HCT116 (cell line): Measurements from ENCODE around the gene PEBP1. TPM values are rescaled to one million over a fixed set of nuclear protein-coding genes. Genes with fewer than 3 reads are reported as not detected.
A peak's percentile ranks its signal among the peaks of the same experiment; 100 is the strongest.

Source experiments
- ATAC-seq: fragments of 200-7000 bp; cut with Tn5 transposase; 2 replicates; pipeline ENCODE4 v1.9.1; 2020; ENCODE audit warnings: mild to moderate bottlenecking, moderate library complexity
- BruUV-seq: library from RNA; stranded (reverse); fragments of 400-500 nt; replicated peaks from 2 replicates; lab custom pipeline; 2021; lab: Mats Ljungman, UMichigan
- CTCF ChIA-PET: fragments of 300-600 bp; sonication (Branson Sonifier 250); formaldehyde crosslinking; loops from one replicate; lab custom pipeline; 2021; ENCODE audit warnings: antibody characterized with exemption; lab: Charles Lee
- POLR2A ChIA-PET: fragments of 300-600, 350-600 bp; sonication (Branson Sonifier 250); formaldehyde crosslinking; loops from one replicate; lab custom pipeline; 2021; ENCODE audit warnings: antibody characterized with exemption; lab: Charles Lee
- RAD21 ChIA-PET, 2 experiments: fragments of 300-600 bp; sonication (Branson Sonifier 250); formaldehyde crosslinking; loops; one replicate each; lab custom pipeline; 2023; ENCODE audit warnings: low total read pairs in 2 of 2; ENCODE audit not compliant: uncharacterized antibody in 2 of 2, unreplicated experiment in 2 of 2, low non-redundant PET in 1 of 2; lab: Charles Lee
- DNase-seq: peaks from one replicate; pipeline ENCODE4 v3.0.0-alpha.2; 2010; ENCODE audit warnings: low read depth, low spot score
- H2AFZ ChIP-seq: fragments of 200-600 bp; shearing (Covaris generic), sonication (generic); 2 replicates; pipeline ENCODE4 v1.6.1; 2017; ENCODE audit warnings: low read depth, mixed run types, mixed read lengths, antibody characterized with exemption, low read length; ENCODE audit not compliant: poor library complexity, severe bottlenecking
- H3K27ac ChIP-seq: 2 replicates; pipeline ENCODE4 v1.5.1; 2012; ENCODE audit warnings: low read depth, low read length
- H3K27me3 ChIP-seq: fragments of 200-600 bp; sonication (generic); 2 replicates; pipeline ENCODE4 v1.6.1; 2016; ENCODE audit warnings: mixed run types, low read length, mixed read lengths; ENCODE audit not compliant: insufficient read depth
- H3K36me3 ChIP-seq, 2 experiments: fragments of 200-500 bp in 1 of 2; fragments of 200-600 bp in 1 of 2; sonication (Bioruptor generic) in 1 of 2; sonication (generic) in 1 of 2; 2 replicates each; pipeline versions ENCODE4 v1.5.1 to v1.6.1; 2014 to 2016; ENCODE audit warnings: low read length in 2 of 2, inconsistent platforms in 1 of 2, mixed read lengths in 1 of 2, mixed run types in 1 of 2; ENCODE audit not compliant: insufficient read depth in 2 of 2, control insufficient read depth in 1 of 2
- H3K4me1 ChIP-seq, 2 experiments: fragments of 200-600 bp in 1 of 2; sonication (generic) in 1 of 2; 2 replicates each; pipeline versions ENCODE4 v1.5.1 to v1.6.1; 2012 to 2017; ENCODE audit warnings: low read length in 2 of 2, inconsistent platforms in 1 of 2, mild to moderate bottlenecking in 1 of 2, mixed read lengths in 1 of 2, mixed run types in 1 of 2, moderate library complexity in 1 of 2; ENCODE audit not compliant: insufficient read depth in 2 of 2, control insufficient read depth in 1 of 2
- H3K4me2 ChIP-seq: fragments of 200-600 bp; sonication (generic); 2 replicates; pipeline ENCODE4 v1.6.1; 2017; ENCODE audit warnings: mixed run types, low read length, mixed read lengths
- H3K4me3 ChIP-seq, 2 experiments: fragments of 200-600 bp in 1 of 2; sonication (generic) in 1 of 2; replicated peaks in 1 of 2; 2 replicates each; pipeline ENCODE4 v1.5.1; 2011 to 2016; ENCODE audit warnings: low read length in 2 of 2, control low read depth in 1 of 2, low read depth in 1 of 2, mild to moderate bottlenecking in 1 of 2, mixed read lengths in 1 of 2, mixed run types in 1 of 2
- H3K79me2 ChIP-seq: fragments of 200-600 bp; sonication (generic); 2 replicates; pipeline ENCODE4 v1.6.1; 2017; ENCODE audit warnings: mild to moderate bottlenecking, mixed run types, low read length, moderate library complexity, mixed read lengths; ENCODE audit not compliant: insufficient read depth
- H3K9ac ChIP-seq: fragments of 200-600 bp; sonication (generic); 2 replicates; pipeline ENCODE4 v1.6.1; 2016; ENCODE audit warnings: low read length, mixed read lengths
- H3K9me2 ChIP-seq: fragments of 200-600 bp; sonication (generic), shearing (Covaris generic); 2 replicates; pipeline ENCODE4 v1.6.1; 2017; ENCODE audit warnings: mixed run types, mild to moderate bottlenecking, moderate library complexity; ENCODE audit not compliant: insufficient read depth
- H3K9me3 ChIP-seq, 2 experiments: fragments of 200-500 bp in 1 of 2; fragments of 200-600 bp in 1 of 2; sonication (Bioruptor generic) in 1 of 2; sonication (generic) in 1 of 2; 2 replicates each; pipeline ENCODE4 v1.6.1; 2014 to 2017; ENCODE audit warnings: low read length in 2 of 2, mixed read lengths in 2 of 2, inconsistent platforms in 1 of 2, low read depth in 1 of 2, mild to moderate bottlenecking in 1 of 2, mixed run types in 1 of 2, moderate library complexity in 1 of 2; ENCODE audit not compliant: control insufficient read depth in 1 of 2, insufficient read depth in 1 of 2
- H4K20me1 ChIP-seq: fragments of 200-600 bp; sonication (generic), shearing (Covaris generic); 2 replicates; pipeline ENCODE4 v1.6.1; 2017; ENCODE audit warnings: mixed run types, mild to moderate bottlenecking, moderate library complexity; ENCODE audit not compliant: insufficient read depth
- CBX3 ChIP-seq: IDR thresholded peaks from 2 replicates; pipeline ENCODE4 v1.6.1; 2012; ENCODE audit warnings: low read depth
- EZH2 ChIP-seq: fragments of 200-600 bp; sonication (generic); IDR thresholded peaks from 2 replicates; pipeline ENCODE4 v1.6.1; 2017; ENCODE audit warnings: antibody characterized with exemption, mixed run types
- FOSL1 ChIP-seq: IDR thresholded peaks from 2 replicates; pipeline ENCODE4 v1.6.1; 2012; ENCODE audit warnings: low read depth
- SIN3A ChIP-seq: IDR thresholded peaks from 2 replicates; pipeline ENCODE4 v1.6.1; 2012; ENCODE audit warnings: low read depth
- SP1 ChIP-seq: IDR thresholded peaks from 2 replicates; pipeline ENCODE4 v1.6.1; 2012; ENCODE audit warnings: low read depth
- SRF ChIP-seq: IDR thresholded peaks from 2 replicates; pipeline ENCODE4 v1.6.1; 2012; ENCODE audit warnings: low read depth
- ZFX ChIP-seq: fragments of 450-650 bp; IDR thresholded peaks from 2 replicates; pipeline ENCODE4 v1.6.1; 2017
- ZNF274 ChIP-seq: fragments of 200-500 bp; sonication (Bioruptor generic); IDR thresholded peaks from 2 replicates; pipeline ENCODE4 v1.6.1; 2014; ENCODE audit warnings: mild to moderate bottlenecking, low read depth, low read length, inconsistent platforms
- intact Hi-C: fragments of 100-400 bp; cut with micrococcal nuclease; formaldehyde crosslinking; loops from 2 replicates; pipeline ENCODE4 v1.10.0; 2022
- total RNA-seq: library from RNA; stranded (reverse); gene quantifications from one replicate; pipeline ENCODE4 v1.2.1, GENCODE V29; 2021; ENCODE audit not compliant: unreplicated experiment
- TF ChIP-seq, protein P1 (sequence below): IDR thresholded peaks from 2 replicates; pipeline ENCODE4 v1.6.1; 2012
- TF ChIP-seq, protein P2 (sequence below): IDR thresholded peaks from 2 replicates; pipeline ENCODE4 v1.6.1; 2011; ENCODE audit warnings: mild to moderate bottlenecking, low read length, moderate library complexity; ENCODE audit not compliant: insufficient replicate concordance; ENCODE audit errors: extremely low read depth

The PEBP1 gene
- total RNA-seq, 1 experiment from 2014 or later, result 220 TPM

DNA sequence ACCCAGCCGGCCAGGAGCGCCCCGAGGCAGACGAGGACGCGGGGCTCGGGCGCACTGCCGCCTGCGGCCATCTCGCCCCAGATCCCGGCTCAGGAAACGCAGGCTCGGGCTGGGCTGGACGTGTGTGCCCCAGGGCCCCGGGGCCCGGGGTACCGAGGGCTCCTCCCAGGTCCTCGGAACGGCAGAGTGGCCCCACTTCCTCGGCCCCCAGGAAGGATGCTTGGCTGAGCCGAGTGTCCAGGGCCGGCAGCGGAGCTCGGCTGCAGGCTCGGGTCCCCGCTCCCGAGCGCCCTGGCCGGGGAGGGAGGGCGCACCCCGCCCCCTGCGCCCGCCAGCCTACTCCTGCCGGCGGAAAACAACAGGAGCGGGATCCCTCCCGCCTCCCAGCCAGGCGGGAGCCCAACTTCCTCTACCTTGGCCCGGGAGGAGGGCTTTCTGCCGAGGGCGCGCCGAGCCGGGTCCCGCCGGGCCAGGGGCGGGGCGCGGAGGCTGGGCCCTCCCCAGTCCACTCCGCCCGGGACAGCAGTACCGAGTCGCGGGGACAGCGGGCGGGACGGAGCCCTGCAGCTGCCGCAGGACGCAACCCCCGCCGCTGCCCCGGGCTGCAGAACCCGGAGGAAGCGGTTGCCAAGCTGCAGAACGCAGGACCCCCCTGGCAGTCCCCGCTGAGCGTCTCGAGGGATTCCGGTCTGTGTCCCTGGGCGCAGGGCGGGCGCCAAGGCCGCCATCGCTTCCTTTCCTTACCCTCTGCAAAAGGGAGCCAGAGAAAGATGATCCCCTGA, 32.1 kb upstream of the PEBP1 start, which contains the start of gene VSIG10 (continued):
- peak; percentile 87 for TF ChIP-seq SIN3A
- TF ChIP-seq ZFX, result peak; percentile 57; the same call in 1 of the 2 replicates
- TF ChIP-seq EZH2, result no peak
- peak; percentile 18; the same call in 1 of the 2 replicates for TF ChIP-seq SP1
- no peak for TF ChIP-seq SRF

DNA sequence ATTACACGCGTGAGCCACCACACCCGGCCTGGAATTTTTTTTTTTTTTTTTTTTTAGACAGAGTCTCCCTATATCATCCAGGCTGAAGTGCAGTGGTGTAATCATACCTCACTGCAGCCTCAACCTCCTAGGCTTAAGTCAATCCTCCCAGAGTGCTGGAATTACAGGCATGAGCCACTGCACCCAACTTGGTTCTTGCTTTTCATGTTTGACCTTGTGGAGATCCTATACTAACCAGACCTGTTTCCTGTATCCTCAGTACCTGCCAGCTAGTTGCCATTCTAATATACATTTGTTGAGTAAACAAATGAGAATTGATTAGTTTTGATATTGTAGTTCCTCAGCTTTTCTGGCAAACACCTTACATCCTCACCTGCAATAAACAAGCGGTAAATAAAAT, 28.9 kb upstream of the PEBP1 start:
- RAD21 ChIA-PET, result no interaction called here
- Histone ChIP-seq H2AFZ (no peak overlapping the region), H3K36me3 (no peaks in the 10 kb centered on the region), H4K20me1 (no peaks in the 10 kb centered on the region)
- no peak for ATAC-seq
- TF ChIP-seq SRF, result no peak
- TF ChIP-seq, all 23 proteins: peak for 0
- Histone ChIP-seq H3K9ac (no peak overlapping the region), H3K79me2 (no peaks in the 10 kb centered on the region), H3K4me3 (no peak overlapping the region), H3K27me3 (no peaks in the 10 kb centered on the region), H3K4me2 (no peak overlapping the region), H3K9me3 (no peaks in the 10 kb centered on the region), H3K4me1 (peaks cover 13 to 32% of the 10 kb centered on the region in 2 experiments), H3K27ac (no peak overlapping the region), H3K9me2 (no peaks in the 10 kb centered on the region)
- no TSS peak for BruUV-seq
- intact Hi-C loops, result no loop called here
- ChIA-PET POLR2A (no interaction called here), CTCF (no interaction called here)
- no peak for DNase-seq

DNA sequence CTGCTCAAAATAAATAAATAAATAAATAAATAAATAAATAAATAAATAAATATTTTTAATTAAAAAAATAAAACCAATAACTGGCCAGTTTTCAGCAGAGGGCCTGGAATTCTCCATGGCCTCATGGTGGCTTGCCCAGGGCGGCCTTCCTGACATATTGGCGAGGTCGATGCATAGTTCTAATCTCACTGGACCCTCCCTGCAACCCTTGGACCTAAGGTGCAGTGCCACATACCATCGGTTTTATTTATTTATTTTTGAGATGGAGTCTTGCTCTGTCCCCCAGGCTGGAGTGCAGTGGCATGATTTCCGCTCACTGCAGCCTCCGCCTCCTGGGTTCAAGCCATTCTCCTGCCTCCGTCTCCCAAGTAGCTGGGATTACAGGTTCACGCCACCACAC, 28.2 kb upstream of the PEBP1 start:
- no peaks in the 10 kb centered on the region for H4K20me1 ChIP-seq
- intact Hi-C loops, result no loop called here

More for the DNA sequence above, 28.2 kb upstream of the PEBP1 start:
- H3K4me2 ChIP-seq, result no peak overlapping the region
- no peak for DNase-seq
- no peaks in the 10 kb centered on the region for H3K9me2 ChIP-seq
- RAD21 ChIA-PET, result no interaction called here
- no peaks in the 10 kb centered on the region for H3K27me3 ChIP-seq
- H3K27ac ChIP-seq, result no peak overlapping the region
- no peak overlapping the region for H3K9ac ChIP-seq
- no peak overlapping the region for H2AFZ ChIP-seq
- H3K4me3 ChIP-seq, result no peak overlapping the region
- H3K9me3 ChIP-seq, result no peaks in the 10 kb centered on the region
- no TSS peak for BruUV-seq
- no peak for ATAC-seq
- POLR2A ChIA-PET, result no interaction called here
- TF ChIP-seq, protein P1, sequence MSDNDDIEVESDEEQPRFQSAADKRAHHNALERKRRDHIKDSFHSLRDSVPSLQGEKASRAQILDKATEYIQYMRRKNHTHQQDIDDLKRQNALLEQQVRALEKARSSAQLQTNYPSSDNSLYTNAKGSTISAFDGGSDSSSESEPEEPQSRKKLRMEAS, result no peak
- no peak for TF ChIP-seq FOSL1
- TF ChIP-seq, protein P2, sequence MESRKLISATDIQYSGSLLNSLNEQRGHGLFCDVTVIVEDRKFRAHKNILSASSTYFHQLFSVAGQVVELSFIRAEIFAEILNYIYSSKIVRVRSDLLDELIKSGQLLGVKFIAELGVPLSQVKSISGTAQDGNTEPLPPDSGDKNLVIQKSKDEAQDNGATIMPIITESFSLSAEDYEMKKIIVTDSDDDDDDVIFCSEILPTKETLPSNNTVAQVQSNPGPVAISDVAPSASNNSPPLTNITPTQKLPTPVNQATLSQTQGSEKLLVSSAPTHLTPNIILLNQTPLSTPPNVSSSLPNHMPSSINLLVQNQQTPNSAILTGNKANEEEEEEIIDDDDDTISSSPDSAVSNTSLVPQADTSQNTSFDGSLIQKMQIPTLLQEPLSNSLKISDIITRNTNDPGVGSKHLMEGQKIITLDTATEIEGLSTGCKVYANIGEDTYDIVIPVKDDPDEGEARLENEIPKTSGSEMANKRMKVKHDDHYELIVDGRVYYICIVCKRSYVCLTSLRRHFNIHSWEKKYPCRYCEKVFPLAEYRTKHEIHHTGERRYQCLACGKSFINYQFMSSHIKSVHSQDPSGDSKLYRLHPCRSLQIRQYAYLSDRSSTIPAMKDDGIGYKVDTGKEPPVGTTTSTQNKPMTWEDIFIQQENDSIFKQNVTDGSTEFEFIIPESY, result no peak
- no peak for TF ChIP-seq ZNF274
- TF ChIP-seq CBX3, result no peak
- no peaks in the 10 kb centered on the region for H3K79me2 ChIP-seq
- H3K4me1 ChIP-seq, result peaks cover 6 to 25% of the 10 kb centered on the region in 2 experiments
- H3K36me3 ChIP-seq, result no peaks in the 10 kb centered on the region
- CTCF ChIA-PET, result interaction anchor here (0.6 to 3.0 kb wide), 2 partner anchors 14 to 20 kb away, joined by 3 to 12 read pairs; no protein-coding TSS in a partner anchor
